ENCODE data around the gene C6orf15. TPM values are rescaled to one million over a fixed set of nuclear protein-coding genes. Genes with fewer than 3 reads are reported as not detected.

The C6orf15 gene
- polyA plus RNA-seq, 1 donor from 2014 or later, result not detected

DNA sequence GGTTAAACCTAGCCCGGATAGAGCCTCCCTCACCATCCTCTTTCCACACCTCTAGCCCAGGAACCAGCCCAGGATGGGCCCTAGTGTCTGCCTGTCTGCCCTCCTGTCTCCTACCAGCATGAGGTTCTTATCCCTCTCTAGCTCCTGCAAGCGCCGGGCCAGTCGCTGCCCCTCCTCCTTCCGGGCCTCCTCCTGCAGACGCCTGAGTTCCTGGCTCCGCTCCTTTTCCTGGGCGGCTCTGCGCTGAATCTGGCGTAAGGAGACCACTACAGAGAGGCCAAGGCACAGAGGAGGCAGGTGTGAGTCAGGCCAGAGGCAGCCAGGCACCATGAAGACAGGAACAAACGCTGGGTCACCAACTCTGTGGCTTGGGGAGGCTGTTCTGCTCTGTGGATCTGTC lies 30.8 kb upstream of the C6orf15 start:
- Histone ChIP-seq H3K9me3 (ENCODE audit: low read length) (no peaks in the 10 kb centered on the region), H4K20me1 (ENCODE audit: insufficient read depth) (no peaks in the 10 kb centered on the region), H3K27ac (ENCODE audit: low read length) (no peak overlapping the region), H2AFZ (ENCODE audit: low read depth, low read length) (no peak overlapping the region), H3K4me2 (ENCODE audit: low read length) (no peak overlapping the region), H3K9ac (ENCODE audit: low read length) (no peak overlapping the region), H3K9me2 (ENCODE audit: insufficient read depth, low read length) (no peaks in the 10 kb centered on the region), H3K27me3 (ENCODE audit: insufficient read depth, low read depth, low read length) (no peaks in the 10 kb centered on the region), H3K4me3 (ENCODE audit: low read length) (no peak overlapping the region), H3F3A (ENCODE audit: insufficient read depth, low read length, poor library complexity, severe bottlenecking) (no peaks in the 10 kb centered on the region), H3K79me2 (replicated peaks; ENCODE audit: insufficient read depth, low read length) (no peaks in the 10 kb centered on the region), H3K36me3 (ENCODE audit: insufficient read depth, low read length) (no peaks in the 10 kb centered on the region)
- TF ChIP-seq TAF1 (IDR thresholded peaks at IDR 0.05; ENCODE audit: low read depth) (no peak), REST (IDR thresholded peaks at IDR 0.05; ENCODE audit: borderline replicate concordance) (no peak), MXI1 (conservative IDR thresholded peaks at IDR 0.05; ENCODE audit: poor library complexity, severe bottlenecking) (no peak), EP300 (conservative IDR thresholded peaks at IDR 0.05; ENCODE audit: poor library complexity, severe bottlenecking) (no peak), EZH2 (IDR thresholded peaks at IDR 0.05; ENCODE audit: borderline replicate concordance, insufficient read depth, low read length, poor library complexity, severe bottlenecking) (no peak), SMC3 (conservative IDR thresholded peaks at IDR 0.05; ENCODE audit: poor library complexity) (no peak)

GRCh38 chr6:31142361-31142761 lies 30.0 kb upstream of the C6orf15 start:
- Histone ChIP-seq H3K36me3 (ENCODE audit: insufficient read depth, low read length) (no peaks in the 10 kb centered on the region), H3K4me2 (ENCODE audit: low read length) (no peak overlapping the region), H3K9me3 (ENCODE audit: low read length) (no peaks in the 10 kb centered on the region), H3K27ac (ENCODE audit: low read length) (no peak overlapping the region), H2AFZ (ENCODE audit: low read depth, low read length) (no peak overlapping the region), H3F3A (ENCODE audit: insufficient read depth, low read length, poor library complexity, severe bottlenecking) (no peaks in the 10 kb centered on the region), H3K9me2 (ENCODE audit: insufficient read depth, low read length) (no peaks in the 10 kb centered on the region), H3K4me3 (ENCODE audit: low read length) (no peak overlapping the region), H3K27me3 (ENCODE audit: insufficient read depth, low read depth, low read length) (no peaks in the 10 kb centered on the region), H3K79me2 (replicated peaks; ENCODE audit: insufficient read depth, low read length) (no peaks in the 10 kb centered on the region), H3K9ac (ENCODE audit: low read length) (no peak overlapping the region), H4K20me1 (ENCODE audit: insufficient read depth) (no peaks in the 10 kb centered on the region)
- TF ChIP-seq, protein P1, sequence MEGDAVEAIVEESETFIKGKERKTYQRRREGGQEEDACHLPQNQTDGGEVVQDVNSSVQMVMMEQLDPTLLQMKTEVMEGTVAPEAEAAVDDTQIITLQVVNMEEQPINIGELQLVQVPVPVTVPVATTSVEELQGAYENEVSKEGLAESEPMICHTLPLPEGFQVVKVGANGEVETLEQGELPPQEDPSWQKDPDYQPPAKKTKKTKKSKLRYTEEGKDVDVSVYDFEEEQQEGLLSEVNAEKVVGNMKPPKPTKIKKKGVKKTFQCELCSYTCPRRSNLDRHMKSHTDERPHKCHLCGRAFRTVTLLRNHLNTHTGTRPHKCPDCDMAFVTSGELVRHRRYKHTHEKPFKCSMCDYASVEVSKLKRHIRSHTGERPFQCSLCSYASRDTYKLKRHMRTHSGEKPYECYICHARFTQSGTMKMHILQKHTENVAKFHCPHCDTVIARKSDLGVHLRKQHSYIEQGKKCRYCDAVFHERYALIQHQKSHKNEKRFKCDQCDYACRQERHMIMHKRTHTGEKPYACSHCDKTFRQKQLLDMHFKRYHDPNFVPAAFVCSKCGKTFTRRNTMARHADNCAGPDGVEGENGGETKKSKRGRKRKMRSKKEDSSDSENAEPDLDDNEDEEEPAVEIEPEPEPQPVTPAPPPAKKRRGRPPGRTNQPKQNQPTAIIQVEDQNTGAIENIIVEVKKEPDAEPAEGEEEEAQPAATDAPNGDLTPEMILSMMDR (IDR thresholded peaks at IDR 0.05; ENCODE audit: poor library complexity, severe bottlenecking), result no peak
- TF ChIP-seq EZH2 (IDR thresholded peaks at IDR 0.05; ENCODE audit: borderline replicate concordance, insufficient read depth, low read length, poor library complexity, severe bottlenecking) (no peak), EP300 (conservative IDR thresholded peaks at IDR 0.05; ENCODE audit: poor library complexity, severe bottlenecking) (no peak), RAD21 (conservative IDR thresholded peaks at IDR 0.05) (no peak)

DNA sequence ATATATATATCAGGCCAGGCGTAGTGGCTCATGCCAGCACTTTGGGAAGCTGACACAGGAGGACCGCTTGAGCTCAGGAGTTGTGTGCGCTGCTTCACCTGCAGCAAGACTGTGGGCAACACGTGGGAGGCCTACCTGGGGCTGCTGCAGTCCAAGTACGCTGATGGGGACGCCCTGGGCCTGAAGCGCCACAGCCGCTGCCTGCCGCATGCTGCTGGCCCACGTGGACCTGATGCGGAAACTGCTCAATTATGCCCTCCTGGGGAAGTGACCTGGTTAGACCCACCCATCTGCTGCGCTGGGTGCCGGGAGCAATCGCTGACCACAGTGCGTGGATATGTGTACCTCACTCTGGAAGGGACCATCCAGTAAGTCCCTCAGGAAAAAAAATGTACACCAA lies 28.3 kb upstream of the C6orf15 start:
- Histone ChIP-seq H3K27me3 (ENCODE audit: insufficient read depth, low read depth, low read length) (no peaks in the 10 kb centered on the region), H3K4me3 (ENCODE audit: low read length) (no peak overlapping the region), H3F3A (ENCODE audit: insufficient read depth, low read length, poor library complexity, severe bottlenecking) (no peaks in the 10 kb centered on the region), H3K79me2 (replicated peaks; ENCODE audit: insufficient read depth, low read length) (no peaks in the 10 kb centered on the region), H3K36me3 (ENCODE audit: insufficient read depth, low read length) (no peaks in the 10 kb centered on the region), H2AFZ (ENCODE audit: low read depth, low read length) (no peak overlapping the region), H3K27ac (ENCODE audit: low read length) (no peak overlapping the region), H3K9me2 (ENCODE audit: insufficient read depth, low read length) (no peaks in the 10 kb centered on the region), H3K9me3 (ENCODE audit: low read length) (no peaks in the 10 kb centered on the region), H3K9ac (ENCODE audit: low read length) (no peak overlapping the region), H3K4me2 (ENCODE audit: low read length) (no peak overlapping the region), H4K20me1 (ENCODE audit: insufficient read depth) (no peaks in the 10 kb centered on the region)
- no peak for TF ChIP-seq MXI1 (conservative IDR thresholded peaks at IDR 0.05; ENCODE audit: poor library complexity, severe bottlenecking)
- no peak for TF ChIP-seq POLR2AphosphoS5 (IDR thresholded peaks at IDR 0.05)
- no peak for TF ChIP-seq TAF1 (IDR thresholded peaks at IDR 0.05; ENCODE audit: low read depth)
